GM23338 (cell line): ENCODE measurements around the gene GATAD2B. TPM values are rescaled to one million over a fixed set of nuclear protein-coding genes. Genes with fewer than 3 reads are reported as not detected.

Experiments
- ATAC-seq: fragments of 200-7000 bp; cut with Tn5 transposase; 3 replicates; pipeline ENCODE4 v1.9.1; 2020
- DNase-seq: peaks from one replicate; pipeline ENCODE4 v3.0.0-alpha.2; 2015; ENCODE audit warnings: low spot score
- H2AFZ ChIP-seq: fragments of 200-600 bp; sonication (generic); 2 replicates; pipeline ENCODE4 v1.8.0; 2016; ENCODE audit warnings: antibody characterized with exemption, mild to moderate bottlenecking, moderate library complexity
- H3F3A ChIP-seq: fragments of 200-600 bp; sonication (generic); replicated peaks from 2 replicates; pipeline ENCODE4 v1.8.0; 2017; ENCODE audit warnings: antibody characterized with exemption, mixed run types, low read depth
- H3K27ac ChIP-seq: fragments of 200-600 bp; sonication (generic); 2 replicates; pipeline ENCODE4 v1.6.1; 2016; ENCODE audit warnings: low read depth
- H3K27me3 ChIP-seq: fragments of 200-600 bp; sonication (generic); 2 replicates; pipeline ENCODE4 v1.8.0; 2016; ENCODE audit warnings: mild to moderate bottlenecking, mixed run types, moderate library complexity; ENCODE audit not compliant: insufficient read depth
- H3K36me3 ChIP-seq: fragments of 200-600 bp; sonication (generic); 2 replicates; pipeline ENCODE4 v1.8.0; 2016; ENCODE audit warnings: mild to moderate bottlenecking; ENCODE audit not compliant: insufficient read depth
- H3K4me1 ChIP-seq: fragments of 200-600 bp; sonication (generic); 2 replicates; pipeline ENCODE4 v1.8.0; 2016; ENCODE audit warnings: mild to moderate bottlenecking, moderate library complexity; ENCODE audit not compliant: insufficient read depth
- H3K4me2 ChIP-seq: fragments of 200-600 bp; sonication (generic); 2 replicates; pipeline ENCODE4 v1.7.1; 2017; ENCODE audit warnings: mixed run types
- H3K4me3 ChIP-seq: fragments of 200-600 bp; sonication (generic); 2 replicates; pipeline ENCODE4 v1.6.1; 2016; ENCODE audit warnings: mixed run types
- H3K79me2 ChIP-seq: fragments of 200-600 bp; sonication (generic); replicated peaks from 2 replicates; pipeline ENCODE4 v1.8.0; 2017; ENCODE audit warnings: mild to moderate bottlenecking; ENCODE audit not compliant: insufficient read depth
- H3K9me2 ChIP-seq: fragments of 200-600 bp; sonication (generic); 2 replicates; pipeline ENCODE4 v1.8.0; 2017; ENCODE audit not compliant: insufficient read depth
- H4K20me1 ChIP-seq: fragments of 200-600 bp; sonication (generic); replicated peaks from 2 replicates; pipeline ENCODE4 v1.8.0; 2017; ENCODE audit warnings: mild to moderate bottlenecking; ENCODE audit not compliant: insufficient read depth
- H3K27ac Mint-ChIP-seq: 2 replicates; pipeline ENCODE4 v1.8.0; 2020; ENCODE audit warnings: inconsistent platforms, mild to moderate bottlenecking, moderate library complexity, mixed read lengths
- H3K27me3 Mint-ChIP-seq: 3 replicates; pipeline ENCODE4 v1.8.0; 2022; ENCODE audit warnings: low read depth, mild to moderate bottlenecking, moderate library complexity, mixed read lengths, inconsistent platforms; ENCODE audit not compliant: insufficient read depth, poor library complexity
- H3K36me3 Mint-ChIP-seq: 3 replicates; pipeline ENCODE4 v1.8.0; 2021; ENCODE audit warnings: low read depth, mild to moderate bottlenecking, inconsistent platforms, moderate library complexity, mixed read lengths
- H3K4me1 Mint-ChIP-seq: 3 replicates; pipeline ENCODE4 v1.8.0; 2020; ENCODE audit warnings: mild to moderate bottlenecking, inconsistent platforms, mixed read lengths
- H3K4me3 Mint-ChIP-seq: 3 replicates; pipeline ENCODE4 v1.8.0; 2021; ENCODE audit warnings: moderate library complexity, mild to moderate bottlenecking, inconsistent platforms, mixed read lengths
- H3K9me3 Mint-ChIP-seq: 3 replicates; pipeline ENCODE4 v1.8.0; 2020; ENCODE audit warnings: moderate library complexity, mild to moderate bottlenecking, inconsistent platforms, mixed read lengths
- JUNB ChIP-seq: IDR thresholded peaks from one replicate; pipeline ENCODE4 v1.6.1; 2016; ENCODE audit warnings: antibody characterized with exemption; ENCODE audit not compliant: unreplicated experiment
- NANOG ChIP-seq: IDR thresholded peaks from 2 replicates; pipeline ENCODE4 v1.6.1; 2016; ENCODE audit warnings: antibody characterized with exemption, borderline replicate concordance
- POLR2AphosphoS5 ChIP-seq: IDR thresholded peaks from 2 replicates; pipeline ENCODE4 v1.6.1; 2016; ENCODE audit warnings: antibody characterized with exemption, low read depth
- STAT1 ChIP-seq: IDR thresholded peaks from one replicate; pipeline ENCODE4 v1.6.1; 2016; ENCODE audit warnings: antibody characterized with exemption; ENCODE audit not compliant: unreplicated experiment
- ZNF114 ChIP-seq: fragments of 250-450 bp; sonication (Bioruptor Pico); IDR thresholded peaks from 2 replicates; pipeline ENCODE4 v1.5.0; 2020; ENCODE audit warnings: mild to moderate bottlenecking, moderate library complexity
- ZNF331 ChIP-seq: fragments of 250-450 bp; sonication (Bioruptor Pico); IDR thresholded peaks from 2 replicates; pipeline ENCODE4 v1.5.0; 2020; ENCODE audit warnings: low read depth, mild to moderate bottlenecking, moderate library complexity
- polyA plus RNA-seq: library from polyadenylated mRNA; unstranded; fragments of >200 nt; fragmentation: Nextera tagmentation; extraction: Ambion mirVana; gene quantifications from 2 replicates; pipeline ENCODE4 v1.2.1, GENCODE V29; 2016
- total RNA-seq: library from RNA; depleted of rRNA; stranded (reverse); fragments of >200 nt; shearing (Covaris generic); gene quantifications from 2 replicates; pipeline ENCODE4 v1.2.3, GENCODE V29; 2014
- TF ChIP-seq, protein P1 (sequence below): fragments of 250-450 bp; sonication (Bioruptor Pico); IDR thresholded peaks from 2 replicates; pipeline ENCODE4 v1.5.0; 2020; ENCODE audit warnings: mild to moderate bottlenecking, moderate library complexity
- TF ChIP-seq, protein P2 (sequence below): IDR thresholded peaks from 2 replicates; pipeline ENCODE4 v1.6.1; 2016; ENCODE audit warnings: antibody characterized with exemption

Gene GATAD2B
- total and polyA plus RNA-seq, 2 experiments from 2014 or later: 5.2 to 17.8 TPM

DNA sequence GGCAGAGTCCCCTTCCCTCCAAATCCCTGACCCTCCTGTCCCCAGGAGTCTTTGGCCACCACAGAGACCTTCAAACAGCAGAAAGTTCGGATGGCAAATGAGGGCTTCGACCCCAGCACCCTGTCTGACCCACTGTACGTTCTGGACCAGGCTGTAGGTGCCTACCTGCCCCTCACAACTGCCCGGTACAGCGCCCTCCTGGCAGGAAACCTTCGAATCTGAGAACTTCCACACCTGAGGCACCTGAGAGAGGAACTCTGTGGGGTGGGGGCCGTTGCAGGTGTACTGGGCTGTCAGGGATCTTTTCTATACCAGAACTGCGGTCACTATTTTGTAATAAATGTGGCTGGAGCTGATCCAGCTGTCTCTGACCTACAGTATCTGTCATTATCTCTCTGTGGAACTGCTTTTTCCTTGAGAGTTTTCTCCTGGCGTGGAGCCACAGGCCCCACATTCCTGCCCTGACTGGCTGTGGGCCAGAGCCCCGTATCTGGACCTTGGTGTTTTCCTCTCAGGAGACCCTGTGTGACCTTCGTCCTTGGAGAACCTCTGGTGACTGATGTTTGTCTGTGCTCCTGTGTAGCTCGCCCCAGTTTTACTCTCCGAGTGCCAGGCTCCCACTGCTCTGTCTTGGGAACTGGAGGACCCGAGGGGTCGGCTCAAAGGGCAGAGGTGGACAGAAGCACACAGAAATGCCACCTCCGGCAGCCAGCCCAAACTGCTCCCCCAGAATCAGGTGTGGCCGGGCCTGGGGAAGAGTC, 142.8 kb downstream of the GATAD2B start:
- Histone ChIP-seq H3F3A (peaks cover 8% of the 10 kb centered on the region), H3K4me3 (no peak overlapping the region), H3K79me2 (0 out of 2 replicates have a peak, but pooled peaks cover 7% of the 10 kb centered on the region), H3K36me3 (no peaks in the 10 kb centered on the region), H3K9me2 (no peaks in the 10 kb centered on the region), H2AFZ (no peak overlapping the region), H3K4me1 (peaks cover 18% of the 10 kb centered on the region), H3K27ac (no peak overlapping the region), H3K4me2 (no peak overlapping the region), H4K20me1 (no peaks in the 10 kb centered on the region), H3K27me3 (no peaks in the 10 kb centered on the region)
- Mint-ChIP-seq H3K27ac (no peak overlapping the region), H3K9me3 (no peaks in the 10 kb centered on the region; the same call in 2 of the 3 replicates), H3K27me3 (peaks cover 13% of the 10 kb centered on the region), H3K4me1 (peaks cover 28% of the 10 kb centered on the region), H3K36me3 (peaks cover 14% of the 10 kb centered on the region; the same call in 2 of the 3 replicates), H3K4me3 (no peak overlapping the region)
- TF ChIP-seq, protein P1, sequence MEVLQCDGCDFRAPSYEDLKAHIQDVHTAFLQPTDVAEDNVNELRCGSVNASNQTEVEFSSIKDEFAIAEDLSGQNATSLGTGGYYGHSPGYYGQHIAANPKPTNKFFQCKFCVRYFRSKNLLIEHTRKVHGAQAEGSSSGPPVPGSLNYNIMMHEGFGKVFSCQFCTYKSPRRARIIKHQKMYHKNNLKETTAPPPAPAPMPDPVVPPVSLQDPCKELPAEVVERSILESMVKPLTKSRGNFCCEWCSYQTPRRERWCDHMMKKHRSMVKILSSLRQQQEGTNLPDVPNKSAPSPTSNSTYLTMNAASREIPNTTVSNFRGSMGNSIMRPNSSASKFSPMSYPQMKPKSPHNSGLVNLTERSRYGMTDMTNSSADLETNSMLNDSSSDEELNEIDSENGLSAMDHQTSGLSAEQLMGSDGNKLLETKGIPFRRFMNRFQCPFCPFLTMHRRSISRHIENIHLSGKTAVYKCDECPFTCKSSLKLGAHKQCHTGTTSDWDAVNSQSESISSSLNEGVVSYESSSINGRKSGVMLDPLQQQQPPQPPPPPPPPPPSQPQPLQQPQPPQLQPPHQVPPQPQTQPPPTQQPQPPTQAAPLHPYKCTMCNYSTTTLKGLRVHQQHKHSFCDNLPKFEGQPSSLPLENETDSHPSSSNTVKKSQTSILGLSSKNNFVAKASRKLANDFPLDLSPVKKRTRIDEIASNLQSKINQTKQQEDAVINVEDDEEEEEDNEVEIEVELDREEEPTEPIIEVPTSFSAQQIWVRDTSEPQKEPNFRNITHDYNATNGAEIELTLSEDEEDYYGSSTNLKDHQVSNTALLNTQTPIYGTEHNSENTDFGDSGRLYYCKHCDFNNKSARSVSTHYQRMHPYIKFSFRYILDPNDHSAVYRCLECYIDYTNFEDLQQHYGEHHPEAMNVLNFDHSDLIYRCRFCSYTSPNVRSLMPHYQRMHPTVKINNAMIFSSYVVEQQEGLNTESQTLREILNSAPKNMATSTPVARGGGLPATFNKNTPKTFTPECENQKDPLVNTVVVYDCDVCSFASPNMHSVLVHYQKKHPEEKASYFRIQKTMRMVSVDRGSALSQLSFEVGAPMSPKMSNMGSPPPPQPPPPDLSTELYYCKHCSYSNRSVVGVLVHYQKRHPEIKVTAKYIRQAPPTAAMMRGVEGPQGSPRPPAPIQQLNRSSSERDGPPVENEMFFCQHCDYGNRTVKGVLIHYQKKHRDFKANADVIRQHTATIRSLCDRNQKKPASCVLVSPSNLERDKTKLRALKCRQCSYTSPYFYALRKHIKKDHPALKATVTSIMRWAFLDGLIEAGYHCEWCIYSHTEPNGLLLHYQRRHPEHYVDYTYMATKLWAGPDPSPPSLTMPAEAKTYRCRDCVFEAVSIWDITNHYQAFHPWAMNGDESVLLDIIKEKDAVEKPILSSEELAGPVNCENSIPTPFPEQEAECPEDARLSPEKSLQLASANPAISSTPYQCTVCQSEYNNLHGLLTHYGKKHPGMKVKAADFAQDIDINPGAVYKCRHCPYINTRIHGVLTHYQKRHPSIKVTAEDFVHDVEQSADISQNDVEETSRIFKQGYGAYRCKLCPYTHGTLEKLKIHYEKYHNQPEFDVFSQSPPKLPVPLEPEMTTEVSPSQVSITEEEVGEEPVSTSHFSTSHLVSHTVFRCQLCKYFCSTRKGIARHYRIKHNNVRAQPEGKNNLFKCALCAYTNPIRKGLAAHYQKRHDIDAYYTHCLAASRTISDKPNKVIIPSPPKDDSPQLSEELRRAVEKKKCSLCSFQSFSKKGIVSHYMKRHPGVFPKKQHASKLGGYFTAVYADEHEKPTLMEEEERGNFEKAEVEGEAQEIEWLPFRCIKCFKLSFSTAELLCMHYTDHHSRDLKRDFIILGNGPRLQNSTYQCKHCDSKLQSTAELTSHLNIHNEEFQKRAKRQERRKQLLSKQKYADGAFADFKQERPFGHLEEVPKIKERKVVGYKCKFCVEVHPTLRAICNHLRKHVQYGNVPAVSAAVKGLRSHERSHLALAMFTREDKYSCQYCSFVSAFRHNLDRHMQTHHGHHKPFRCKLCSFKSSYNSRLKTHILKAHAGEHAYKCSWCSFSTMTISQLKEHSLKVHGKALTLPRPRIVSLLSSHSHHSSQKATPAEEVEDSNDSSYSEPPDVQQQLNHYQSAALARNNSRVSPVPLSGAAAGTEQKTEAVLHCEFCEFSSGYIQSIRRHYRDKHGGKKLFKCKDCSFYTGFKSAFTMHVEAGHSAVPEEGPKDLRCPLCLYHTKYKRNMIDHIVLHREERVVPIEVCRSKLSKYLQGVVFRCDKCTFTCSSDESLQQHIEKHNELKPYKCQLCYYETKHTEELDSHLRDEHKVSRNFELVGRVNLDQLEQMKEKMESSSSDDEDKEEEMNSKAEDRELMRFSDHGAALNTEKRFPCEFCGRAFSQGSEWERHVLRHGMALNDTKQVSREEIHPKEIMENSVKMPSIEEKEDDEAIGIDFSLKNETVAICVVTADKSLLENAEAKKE (CRISPR knock-in tag): no peak
- TF ChIP-seq, protein P2, sequence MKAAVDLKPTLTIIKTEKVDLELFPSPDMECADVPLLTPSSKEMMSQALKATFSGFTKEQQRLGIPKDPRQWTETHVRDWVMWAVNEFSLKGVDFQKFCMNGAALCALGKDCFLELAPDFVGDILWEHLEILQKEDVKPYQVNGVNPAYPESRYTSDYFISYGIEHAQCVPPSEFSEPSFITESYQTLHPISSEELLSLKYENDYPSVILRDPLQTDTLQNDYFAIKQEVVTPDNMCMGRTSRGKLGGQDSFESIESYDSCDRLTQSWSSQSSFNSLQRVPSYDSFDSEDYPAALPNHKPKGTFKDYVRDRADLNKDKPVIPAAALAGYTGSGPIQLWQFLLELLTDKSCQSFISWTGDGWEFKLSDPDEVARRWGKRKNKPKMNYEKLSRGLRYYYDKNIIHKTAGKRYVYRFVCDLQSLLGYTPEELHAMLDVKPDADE: no peak
- TF ChIP-seq ZNF331 (no peak), JUNB (no peak), STAT1 (no peak), POLR2AphosphoS5 (no peak), ZNF114 (no peak), NANOG (no peak)
- DNase-seq (no peak), ATAC-seq (no peak)
